GM10266 (cell line): Measurements from ENCODE around the gene IGSF9.
A peak's percentile ranks its signal among the peaks of the same experiment; 100 is the strongest.
"Not testable (repeated sequence)": the region's sequence is repeated elsewhere in the genome, so short reads cannot be mapped to it uniquely, and the experiment has no call there.

Experiments used
- DNase-seq: peaks from one replicate; pipeline ENCODE4 v3.0.0; 2012; ENCODE audit errors: extremely low spot score
- TF ChIP-seq, protein P1 (sequence below): IDR thresholded peaks from 2 replicates; pipeline ENCODE4 v1.5.1; 2012; ENCODE audit warnings: mild to moderate bottlenecking, low read depth; ENCODE audit not compliant: control insufficient read depth, insufficient read depth; ENCODE audit errors: missing control alignments

IGSF9 gene

GRCh38 chr1:159900086-159900680 lies 45.2 kb downstream of the IGSF9 start, which contains the start of gene CFAP45:
TSS of gene CFAP45 (minus strand) at chr1:159900165. CDS start at chr1:159900098, 67 bp downstream.
- no peak for DNase-seq
- TF ChIP-seq, protein P1, sequence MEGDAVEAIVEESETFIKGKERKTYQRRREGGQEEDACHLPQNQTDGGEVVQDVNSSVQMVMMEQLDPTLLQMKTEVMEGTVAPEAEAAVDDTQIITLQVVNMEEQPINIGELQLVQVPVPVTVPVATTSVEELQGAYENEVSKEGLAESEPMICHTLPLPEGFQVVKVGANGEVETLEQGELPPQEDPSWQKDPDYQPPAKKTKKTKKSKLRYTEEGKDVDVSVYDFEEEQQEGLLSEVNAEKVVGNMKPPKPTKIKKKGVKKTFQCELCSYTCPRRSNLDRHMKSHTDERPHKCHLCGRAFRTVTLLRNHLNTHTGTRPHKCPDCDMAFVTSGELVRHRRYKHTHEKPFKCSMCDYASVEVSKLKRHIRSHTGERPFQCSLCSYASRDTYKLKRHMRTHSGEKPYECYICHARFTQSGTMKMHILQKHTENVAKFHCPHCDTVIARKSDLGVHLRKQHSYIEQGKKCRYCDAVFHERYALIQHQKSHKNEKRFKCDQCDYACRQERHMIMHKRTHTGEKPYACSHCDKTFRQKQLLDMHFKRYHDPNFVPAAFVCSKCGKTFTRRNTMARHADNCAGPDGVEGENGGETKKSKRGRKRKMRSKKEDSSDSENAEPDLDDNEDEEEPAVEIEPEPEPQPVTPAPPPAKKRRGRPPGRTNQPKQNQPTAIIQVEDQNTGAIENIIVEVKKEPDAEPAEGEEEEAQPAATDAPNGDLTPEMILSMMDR = no peak

DNA sequence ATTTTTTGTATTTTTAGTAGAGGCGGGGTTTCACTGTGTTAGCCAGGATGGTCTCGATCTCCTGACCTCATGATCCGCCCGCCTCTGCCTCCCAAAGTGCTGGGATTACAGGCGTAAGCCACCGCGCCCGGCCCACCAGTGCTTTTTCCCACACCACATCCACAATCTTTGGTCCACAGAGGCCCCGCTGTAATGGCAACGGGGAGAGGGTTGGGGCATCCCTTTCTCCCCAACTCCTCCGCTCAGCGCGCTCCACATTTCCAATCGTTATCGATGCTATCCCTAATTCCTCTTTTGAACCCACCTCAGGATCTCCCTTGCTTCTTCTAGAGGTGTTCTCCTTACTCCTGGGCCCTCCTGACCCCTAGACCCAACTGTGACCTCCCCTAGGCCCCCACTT lies 45.8 kb downstream of the IGSF9 start:
- DNase-seq = not testable (repeated sequence)

GRCh38 chr1:159898527-159898926 lies 46.9 kb downstream of the IGSF9 start:
- TF ChIP-seq, protein P1 = no peak
- no peak for DNase-seq

- TF ChIP-seq, protein P1 = no peak
- DNase-seq = no peak
These were observed 47.5 kb downstream of the IGSF9 start for GRCh38 chr1:159897962-159898361.

DNA sequence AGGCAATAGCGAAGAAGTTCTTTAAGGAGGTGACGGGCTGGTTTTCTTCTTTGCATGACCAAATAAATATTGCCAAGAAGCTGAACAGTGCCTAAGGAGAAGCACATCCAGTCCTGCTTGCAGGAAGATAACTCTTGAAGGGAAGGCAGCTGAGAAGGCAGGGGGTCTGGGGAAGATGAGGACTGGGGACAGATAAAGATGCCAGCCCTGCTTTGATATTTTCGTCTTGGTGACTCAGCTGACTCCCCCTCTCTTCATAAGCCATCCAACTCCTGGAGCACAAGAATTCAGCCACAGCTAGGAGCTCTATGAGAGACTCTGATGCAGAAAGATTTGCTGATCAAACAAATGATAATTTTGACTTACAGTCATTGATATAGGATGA lies 48.9 kb downstream of the IGSF9 start:
- TF ChIP-seq, protein P1 = no peak
- DNase-seq = no peak

DNA sequence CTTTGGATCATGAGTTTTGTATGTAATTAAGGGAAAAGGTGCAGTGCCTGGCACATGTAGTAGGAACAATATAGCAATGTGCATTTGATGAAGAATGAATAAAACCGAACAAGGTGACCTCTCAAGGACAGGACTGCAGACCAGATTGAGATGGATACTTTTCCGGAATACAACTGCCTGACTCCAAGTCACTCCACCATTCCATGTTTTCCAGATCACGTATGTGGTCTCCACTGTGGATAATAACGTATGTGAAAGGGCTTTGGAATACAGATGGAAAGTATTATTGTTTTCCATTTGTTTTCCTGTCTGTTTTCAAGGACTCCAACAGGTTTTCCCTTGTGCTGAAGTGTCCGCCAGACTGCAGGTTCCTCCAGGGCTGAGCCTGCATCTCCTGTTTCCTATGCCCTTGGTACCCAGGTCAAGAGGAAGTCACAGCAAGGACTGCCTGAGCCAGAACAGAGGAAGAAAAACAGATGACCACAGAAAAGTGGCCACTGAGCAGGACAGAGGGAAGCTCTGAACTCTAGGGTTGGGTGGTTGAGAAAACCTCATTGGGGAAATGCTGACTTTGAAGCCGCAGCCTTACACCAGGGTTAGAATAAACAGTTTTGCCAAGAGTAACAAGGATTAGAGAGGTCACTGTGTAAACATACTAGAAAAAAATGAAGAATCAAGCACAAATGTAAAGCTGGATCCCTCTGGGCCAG lies 49.4 kb downstream of the IGSF9 start:
- TF ChIP-seq, protein P1 = no peak
- DNase-seq = no peak

- TF ChIP-seq, protein P1 = no peak
- no peak for DNase-seq
These were observed 50.1 kb downstream of the IGSF9 start for GRCh38 chr1:159895286-159895685.

GRCh38 chr1:159892944-159893343 lies 52.5 kb downstream of the IGSF9 start:
- TF ChIP-seq, protein P1 = peak; percentile 37
- DNase-seq = no peak
